CD4-positive, alpha-beta T cell treated with Interleukin-21 for 1 hour (primary cell): ENCODE measurements around the gene STX4.

Experiments used
- DNase-seq: peaks from one replicate; pipeline ENCODE4 v3.0.0-alpha.2; 2020

Gene STX4

GRCh38 chr16:31022544-31023251, 10.7 kb upstream of the STX4 start:
- no peak for DNase-seq

- DNase-seq: no peak
Measured at GRCh38 chr16:31023252-31023602, 10.1 kb upstream of the STX4 start.

- DNase-seq: no peak
Measured at GRCh38 chr16:31023627-31024226, 9.6 kb upstream of the STX4 start.

- DNase-seq: no peak
Measured at GRCh38 chr16:31025339-31025738, 8.0 kb upstream of the STX4 start.

DNA sequence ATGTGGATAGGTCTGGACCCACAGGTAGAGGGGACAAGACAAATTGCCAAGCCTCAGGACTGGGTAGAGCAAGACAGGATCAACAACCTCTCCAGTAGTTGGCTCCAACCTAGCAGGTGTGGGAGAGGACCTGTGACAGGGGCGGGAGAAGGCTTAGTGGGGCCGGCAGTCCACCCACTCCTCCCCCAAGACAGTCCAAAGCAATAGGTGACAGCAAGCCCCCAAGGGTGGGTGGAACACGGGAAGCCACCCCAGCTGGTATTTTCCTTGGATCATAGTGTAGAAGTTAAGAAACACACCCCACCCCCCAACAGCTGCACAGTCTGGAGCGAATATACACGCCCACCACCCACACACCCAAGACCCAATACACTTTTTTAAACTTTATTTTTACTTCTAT, 4.1 kb upstream of the STX4 start:
- no peak for DNase-seq

GRCh38 chr16:31031276-31031675, 2.1 kb upstream of the STX4 start:
- no peak for DNase-seq

- DNase-seq: peak; percentile 86
Measured at GRCh38 chr16:31033709-31034492, 543 bp downstream of the STX4 start.

DNA sequence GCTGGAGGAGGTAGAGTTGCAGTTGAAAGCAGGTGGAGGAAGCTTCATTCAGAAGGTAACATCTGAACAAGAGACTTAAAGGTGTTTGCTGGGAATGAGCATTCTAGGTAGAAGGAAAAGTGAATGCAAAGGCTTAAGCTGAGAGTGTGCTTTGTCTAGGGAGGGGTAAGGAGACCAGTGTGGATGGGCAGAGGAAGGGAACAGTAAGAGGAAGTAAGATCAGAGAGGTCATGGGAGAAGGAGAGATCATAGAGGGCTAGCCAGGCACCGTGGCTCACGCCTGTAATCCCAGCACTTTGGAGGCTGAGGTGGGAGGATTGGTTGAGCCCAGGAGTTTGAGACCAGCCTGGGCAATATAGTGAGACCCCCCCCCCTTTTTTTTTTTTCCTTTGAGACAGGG, 3.3 kb downstream of the STX4 start:
- no peak for DNase-seq

GRCh38 chr16:31038993-31039392, 5.6 kb downstream of the STX4 start:
- no peak for DNase-seq

DNA sequence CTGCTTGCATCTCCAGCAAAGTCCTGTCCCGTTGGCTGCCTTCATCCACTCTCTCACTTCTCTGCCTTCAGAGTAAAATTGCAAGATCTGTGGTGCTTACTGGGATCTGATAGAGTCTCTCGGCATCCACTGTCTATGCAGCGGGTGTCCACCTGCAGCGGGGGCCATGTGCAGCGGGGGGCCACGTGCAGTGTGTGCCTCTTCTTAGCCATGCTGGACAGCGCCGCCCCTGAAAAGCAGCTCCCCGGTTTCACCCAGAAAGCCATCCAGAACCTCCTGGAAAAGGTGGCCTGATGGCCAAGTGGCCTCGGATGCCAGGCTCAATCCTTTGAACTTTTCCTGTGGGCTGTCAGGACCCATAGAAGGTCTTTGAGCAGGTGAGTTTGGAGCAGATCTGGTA, 9.5 kb downstream of the STX4 start:
- DNase-seq: no peak

- DNase-seq: no peak
Measured at GRCh38 chr16:31043352-31043751, 10.0 kb downstream of the STX4 start.

- DNase-seq: no peak
Measured at GRCh38 chr16:31043898-31044481, 10.6 kb downstream of the STX4 start.

- DNase-seq: no peak
Measured at GRCh38 chr16:31050280-31051030, 17.1 kb downstream of the STX4 start.

DNA sequence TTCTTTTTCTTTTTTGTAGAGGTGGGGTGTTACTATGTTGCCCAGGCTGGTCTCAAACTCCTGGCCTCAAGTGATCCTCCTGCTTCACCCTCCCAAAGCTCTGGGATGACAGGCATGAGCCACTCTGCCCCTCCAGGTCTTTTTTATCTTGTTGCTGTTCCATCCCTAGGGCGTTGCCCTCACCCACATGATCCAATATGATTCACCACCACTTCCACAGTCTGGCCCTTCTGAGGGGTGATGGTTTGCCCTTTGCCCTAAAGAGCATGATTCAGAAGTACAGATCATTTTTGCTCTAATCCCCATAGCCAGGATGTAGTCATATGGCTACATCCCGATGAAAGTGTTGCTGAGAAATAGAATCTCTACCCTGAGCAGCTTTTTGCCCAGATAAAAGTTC, 18.8 kb downstream of the STX4 start:
- DNase-seq: no peak

DNA sequence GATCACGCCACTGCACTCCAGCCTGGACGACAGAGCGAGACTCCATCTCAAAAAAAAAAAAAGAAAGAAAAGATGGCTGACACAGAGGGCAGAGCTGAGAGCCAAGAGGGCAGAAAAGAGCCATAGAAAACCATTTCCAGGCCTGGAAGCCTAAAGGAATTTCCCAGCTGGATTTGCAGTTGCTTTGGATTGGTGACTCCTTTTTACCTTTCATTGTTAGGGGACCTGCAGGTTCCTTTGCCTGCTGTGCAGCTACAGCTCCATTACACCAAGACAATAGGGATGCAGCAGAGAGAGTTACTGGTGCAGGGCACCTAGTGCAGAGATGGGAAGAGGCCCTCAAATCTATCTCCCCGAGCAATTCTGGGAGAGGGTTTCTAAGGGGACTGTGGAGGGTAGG, 22.3 kb downstream of the STX4 start:
- no peak for DNase-seq

DNA sequence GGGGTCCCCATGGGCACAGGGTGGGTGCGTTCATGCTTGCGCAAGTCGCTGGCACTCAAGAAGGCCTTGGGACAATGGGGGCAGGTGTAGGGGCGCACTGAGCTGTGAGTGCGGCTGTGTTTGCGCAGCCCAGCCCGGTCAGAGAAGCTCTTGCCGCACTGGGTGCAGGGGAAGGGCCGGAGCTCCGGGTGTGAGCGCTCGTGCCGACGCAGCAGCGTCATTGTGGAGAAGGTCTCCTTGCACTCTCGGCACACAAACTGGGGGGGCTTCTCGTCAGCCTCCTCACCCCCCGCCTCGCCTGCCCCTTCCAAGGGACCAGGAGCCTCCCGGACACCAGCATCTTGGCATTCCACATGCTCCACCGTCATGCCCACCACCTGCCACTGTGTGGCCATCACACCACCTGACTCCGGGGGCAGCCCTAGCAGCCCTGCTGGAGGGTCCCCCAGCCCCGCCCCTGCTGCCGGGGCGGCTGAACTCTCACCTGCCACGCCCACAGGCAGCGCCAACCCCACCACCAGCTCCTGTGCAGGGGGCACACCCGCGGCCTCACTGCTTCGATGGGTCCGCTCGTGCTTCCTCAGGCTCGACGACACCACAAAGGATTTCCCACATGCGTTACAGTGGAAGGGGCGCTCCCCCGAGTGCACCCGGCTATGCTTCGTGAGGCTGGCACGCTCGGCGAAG, 27.9 kb downstream of the STX4 start:
- no peak for DNase-seq

DNA sequence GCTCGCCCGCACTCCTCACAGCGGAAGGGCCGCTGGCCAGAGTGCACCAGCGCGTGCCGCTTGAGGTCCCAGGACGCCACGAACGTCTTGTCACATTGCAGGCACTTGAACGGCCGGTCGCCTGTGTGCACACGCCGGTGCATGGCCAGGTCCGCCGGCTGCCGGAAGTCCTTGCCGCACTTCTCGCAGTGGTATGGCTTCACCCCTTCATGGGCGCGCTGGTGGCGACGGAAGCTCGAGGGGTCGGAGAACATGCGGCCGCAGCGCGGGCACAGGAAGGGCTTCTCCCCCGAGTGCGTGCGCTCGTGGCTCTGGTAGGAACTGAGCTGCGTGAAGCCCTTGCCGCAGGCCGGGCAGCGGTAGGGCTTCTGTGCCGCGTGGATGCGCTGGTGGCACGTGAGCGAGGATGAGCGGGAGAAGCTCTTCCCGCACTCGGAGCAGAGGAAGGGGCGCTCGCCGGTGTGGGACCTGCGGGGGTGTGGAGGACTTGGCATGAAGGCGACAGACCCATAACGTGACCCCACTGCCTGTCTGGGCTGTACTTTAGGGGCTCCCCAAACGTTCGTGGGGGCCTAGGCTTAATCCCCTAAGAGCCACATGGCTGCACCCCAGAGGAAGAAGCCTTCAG, 28.6 kb downstream of the STX4 start:
- no peak for DNase-seq

DNA sequence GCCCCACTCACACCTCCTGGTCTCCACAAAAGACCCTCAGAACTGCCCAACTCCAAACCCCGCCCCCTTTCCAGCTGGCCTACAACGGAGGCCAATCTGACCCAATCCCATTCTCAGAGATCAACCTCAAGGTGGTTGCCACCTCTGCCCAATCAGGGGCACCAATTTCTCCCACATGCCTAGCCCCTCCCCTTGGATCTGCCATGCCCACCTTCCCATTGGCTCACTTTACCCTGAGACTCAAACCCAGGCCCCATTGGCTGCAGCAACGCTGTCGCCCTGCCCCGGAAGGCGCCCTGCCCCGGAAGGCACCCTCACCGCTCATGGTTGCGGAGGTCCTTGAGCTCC, 30.1 kb downstream of the STX4 start:
- DNase-seq: peak; percentile 13

- peak; percentile 37 for DNase-seq
Measured at GRCh38 chr16:31063843-31064611, 30.7 kb downstream of the STX4 start.

DNA sequence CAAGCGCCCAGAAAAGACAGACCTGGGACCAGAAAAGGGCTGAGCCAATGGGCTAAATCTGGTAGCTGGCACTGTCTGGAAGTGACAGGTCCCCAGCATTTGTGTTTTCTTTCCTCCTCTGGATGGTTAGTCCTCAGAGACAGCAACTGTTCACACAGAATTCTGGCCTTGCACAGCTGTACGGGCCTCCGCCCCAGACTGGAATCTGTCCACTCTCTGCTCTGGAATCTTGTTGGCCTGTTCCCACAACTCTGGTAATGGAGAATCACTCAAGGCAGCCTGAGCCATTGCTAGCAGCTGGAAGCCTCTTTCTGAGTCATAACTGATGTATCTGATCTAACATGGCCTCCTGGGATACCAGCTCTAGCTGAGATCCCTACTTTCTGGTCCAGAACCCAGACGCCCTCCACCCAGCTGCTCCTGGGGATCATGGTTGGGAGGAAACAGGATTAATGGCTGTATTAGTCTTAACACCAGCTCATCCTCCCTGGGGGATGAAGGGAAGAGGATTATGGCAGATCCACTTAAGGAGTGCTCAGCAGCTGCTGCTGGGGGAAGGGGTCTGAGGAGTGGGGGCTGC, 31.6 kb downstream of the STX4 start:
- DNase-seq: no peak

DNA sequence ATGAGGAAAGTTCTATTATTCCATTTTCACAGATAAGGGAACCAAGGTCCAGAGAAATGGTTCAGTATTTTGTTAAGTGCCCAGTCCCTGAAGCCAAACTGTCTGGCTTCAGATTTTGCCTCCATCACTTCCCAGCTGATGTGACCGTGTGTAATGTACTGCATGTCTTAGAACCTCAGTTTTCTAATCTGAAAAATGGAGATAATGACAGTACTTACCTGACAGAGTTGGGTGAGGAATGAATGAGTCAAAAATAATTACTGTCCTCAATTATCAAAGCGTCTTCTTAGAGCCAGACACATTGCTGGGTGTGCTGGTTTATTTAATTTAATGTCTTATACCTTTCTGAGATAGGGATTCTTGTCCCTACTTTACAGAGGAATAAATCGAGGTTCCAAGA, 34.0 kb downstream of the STX4 start:
- no peak for DNase-seq
